OCI-M1 (cell line): ENCODE data around the gene WDFY2.
"Not testable (repeated sequence)": the region's sequence is repeated elsewhere in the genome, so short reads cannot be mapped to it uniquely, and the experiment has no call there.

Experiments used
- DNase-seq: peaks from one replicate; lab custom pipeline; 2025; lab: John Stamatoyannopoulos, UW

Gene WDFY2

GRCh38 chr13:51632591-51633362 is 48.5 kb downstream of the WDFY2 start:
- no peak for DNase-seq

GRCh38 chr13:51635137-51635878 is 51.0 kb downstream of the WDFY2 start:
- DNase-seq, result no peak

GRCh38 chr13:51636349-51636890 is 52.2 kb downstream of the WDFY2 start:
- no peak for DNase-seq

DNA sequence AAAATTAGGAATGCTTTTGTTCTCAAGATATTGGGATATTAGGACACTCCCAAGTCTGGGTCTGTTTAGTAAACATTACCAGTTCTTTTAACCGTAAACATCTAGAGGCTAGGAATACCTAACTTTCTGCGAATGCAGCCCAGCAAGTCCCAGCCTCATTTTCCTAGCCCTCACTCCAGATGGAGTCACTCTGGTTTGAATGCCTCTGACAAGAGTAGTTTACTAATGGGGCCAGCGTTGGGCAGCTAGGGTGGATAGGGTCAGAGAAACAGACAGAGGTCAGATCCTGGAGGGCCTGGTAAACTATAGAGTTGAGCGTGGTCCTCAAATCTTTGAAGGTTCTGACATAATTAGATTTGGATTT is 53.6 kb downstream of the WDFY2 start:
- DNase-seq, result no peak

GRCh38 chr13:51638216-51638871 is 54.1 kb downstream of the WDFY2 start:
- DNase-seq, result no peak

GRCh38 chr13:51639171-51639570 is 54.9 kb downstream of the WDFY2 start:
- DNase-seq, result peak; percentile 34

DNA sequence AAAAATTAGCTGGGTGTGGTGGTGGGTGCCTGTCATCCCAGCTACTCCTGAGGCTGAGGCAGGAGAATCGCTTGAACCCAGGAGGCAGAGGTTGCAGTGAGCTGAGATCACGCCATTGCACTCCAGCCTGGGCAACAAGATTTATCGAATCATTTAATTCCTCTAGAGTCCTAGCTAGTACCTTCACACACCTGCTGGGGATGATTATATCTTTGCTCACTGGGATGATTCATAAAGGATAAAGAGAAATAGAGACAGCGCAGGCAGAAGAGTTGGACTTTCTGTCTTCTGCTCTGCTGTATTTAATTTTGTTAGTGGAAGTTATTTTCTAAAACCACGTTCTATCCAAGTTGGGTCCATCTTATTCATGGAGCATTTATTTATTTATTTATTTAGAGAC is 56.4 kb downstream of the WDFY2 start:
- not testable (repeated sequence) for DNase-seq

- no peak for DNase-seq
Measured at GRCh38 chr13:51643105-51643881, 59.0 kb downstream of the WDFY2 start.

DNA sequence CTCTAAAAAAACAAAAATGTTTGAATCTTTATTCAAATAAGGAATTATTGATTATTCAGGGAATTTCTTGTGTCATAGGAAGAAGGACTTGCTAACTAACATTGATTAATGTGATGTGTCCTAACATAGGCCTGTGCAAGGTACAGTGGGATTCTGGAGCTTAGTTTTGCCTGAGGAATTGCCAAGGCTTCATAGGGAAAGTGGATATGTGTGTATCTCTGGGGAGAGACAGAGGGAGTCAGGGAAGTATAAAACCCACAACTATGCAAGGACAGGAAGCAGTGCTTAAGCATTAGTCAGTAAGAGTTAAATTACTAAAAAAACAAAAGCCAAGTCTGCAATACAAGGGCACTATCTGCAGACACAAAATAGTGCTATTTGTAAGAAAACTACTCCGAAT is 59.6 kb downstream of the WDFY2 start:
- no peak for DNase-seq

DNA sequence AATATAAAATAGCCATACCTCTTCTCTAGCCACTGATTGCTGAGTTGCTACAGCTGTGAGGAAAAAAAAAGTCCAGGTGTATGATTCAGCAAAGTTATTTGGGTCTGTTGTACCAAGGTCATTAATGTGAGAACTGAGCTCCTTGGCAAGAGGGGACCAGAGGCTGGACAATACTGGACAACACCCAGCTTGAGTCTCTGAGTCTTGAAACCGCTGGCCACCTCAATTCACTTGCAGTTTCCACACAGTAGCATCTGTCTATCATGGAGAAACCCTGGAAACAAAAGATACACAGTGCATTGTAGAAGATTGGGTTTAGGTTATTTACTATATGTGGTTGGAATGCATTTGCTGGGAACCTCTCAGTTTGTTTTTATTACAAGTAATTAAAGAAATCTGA is 60.4 kb downstream of the WDFY2 start:
- DNase-seq, result no peak

- peak; percentile 73 for DNase-seq
Measured at GRCh38 chr13:51645154-51645650, 60.9 kb downstream of the WDFY2 start.

- no peak for DNase-seq
Measured at GRCh38 chr13:51645761-51646670, 61.8 kb downstream of the WDFY2 start.

GRCh38 chr13:51647067-51647466 is 62.8 kb downstream of the WDFY2 start:
- no peak for DNase-seq

GRCh38 chr13:51652193-51652592 is 67.9 kb downstream of the WDFY2 start:
- DNase-seq, result not testable (repeated sequence)

GRCh38 chr13:51659276-51660127 is 75.2 kb downstream of the WDFY2 start:
- no peak for DNase-seq

- no peak for DNase-seq
Measured at GRCh38 chr13:51660813-51661212, 76.6 kb downstream of the WDFY2 start.

GRCh38 chr13:51663973-51664957 is 80.0 kb downstream of the WDFY2 start:
- DNase-seq, result no peak

GRCh38 chr13:51665456-51665855 is 81.2 kb downstream of the WDFY2 start:
- no peak for DNase-seq
